GM18907 (cell line): ENCODE results near the gene CERS2.

ENCODE experiments used
- ATAC-seq: cut with Tn5 transposase; IDR thresholded peaks from one replicate; pipeline ENCODE4 v1.9.1; 2021; ENCODE audit warnings: mild to moderate bottlenecking, moderate library complexity; ENCODE audit not compliant: unreplicated experiment

Gene CERS2

DNA sequence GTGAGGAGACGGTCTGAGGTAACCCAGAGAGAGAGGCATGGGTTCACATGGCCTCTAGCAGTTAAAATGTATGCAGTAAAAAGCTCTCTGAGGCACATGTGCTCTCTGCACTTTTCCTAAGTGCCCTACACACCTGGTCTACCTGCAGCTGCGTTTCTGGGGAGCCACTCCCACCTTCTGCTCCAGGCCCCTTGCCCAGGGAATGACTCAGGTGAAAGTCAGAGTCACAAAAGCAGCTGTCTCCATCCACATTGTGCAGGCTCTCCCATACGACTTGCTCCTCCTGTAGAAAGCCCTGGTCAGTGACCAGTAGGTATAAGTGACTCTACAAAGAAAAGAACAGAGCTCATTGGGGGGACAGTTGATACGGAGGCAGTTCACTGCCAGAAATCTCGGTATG lies 23.3 kb upstream of the CERS2 start:
- ATAC-seq: no peak

DNA sequence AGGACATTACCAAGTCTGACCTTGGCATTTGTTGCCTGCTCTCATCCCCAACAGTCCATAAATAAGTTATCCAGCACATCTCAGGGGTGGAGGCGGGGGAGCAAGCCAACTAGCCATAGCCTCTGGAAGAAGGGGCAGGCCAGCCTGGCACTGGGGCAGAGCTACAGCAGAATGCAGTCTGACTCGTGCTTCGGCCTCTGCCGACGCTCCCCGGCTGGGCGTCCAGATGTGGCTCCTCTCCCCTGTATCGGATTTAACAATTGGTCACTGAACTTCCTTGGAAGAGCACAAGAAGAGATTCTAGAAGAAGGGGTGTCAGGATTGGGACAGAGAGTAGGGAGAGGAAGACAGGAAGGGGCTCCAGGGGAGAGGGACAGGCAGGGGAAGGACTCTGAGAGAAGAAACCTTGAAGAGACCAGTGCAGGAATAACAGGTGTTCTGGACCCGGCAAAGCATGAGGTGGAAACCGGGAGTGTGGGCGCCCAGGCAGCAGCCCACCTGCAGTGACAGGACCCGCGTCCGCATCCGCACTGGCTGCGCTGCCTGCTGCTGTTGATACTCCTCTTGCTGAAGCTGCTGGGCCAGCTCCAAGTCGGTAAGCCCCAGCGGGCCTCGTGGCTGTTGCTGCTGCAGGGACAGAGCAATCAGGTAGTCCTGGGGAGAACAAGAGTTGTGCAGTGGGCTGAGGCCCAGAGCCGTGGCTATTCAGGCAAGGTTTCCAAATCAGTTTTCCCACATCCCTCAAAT lies 22.7 kb upstream of the CERS2 start:
- no peak for ATAC-seq

DNA sequence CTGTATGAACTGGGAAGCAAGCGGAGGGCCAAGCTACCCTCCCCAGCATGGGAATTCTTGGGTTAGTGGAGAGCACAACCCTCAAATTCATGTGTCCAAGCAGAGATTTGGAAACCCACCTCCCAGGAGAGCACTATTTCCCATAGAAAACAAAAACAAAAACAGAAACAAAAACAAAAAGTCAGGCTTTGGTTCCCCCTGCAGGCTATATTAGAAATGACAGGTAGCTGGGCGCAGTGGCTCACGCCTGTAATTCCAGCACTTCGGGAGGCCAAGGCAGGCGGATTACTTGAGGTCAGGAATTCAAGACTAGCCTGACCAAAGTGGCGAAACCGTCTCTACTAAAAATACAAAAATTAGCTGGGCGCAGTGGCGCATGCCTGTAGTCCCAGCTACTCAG lies 21.3 kb upstream of the CERS2 start:
- no peak for ATAC-seq

DNA sequence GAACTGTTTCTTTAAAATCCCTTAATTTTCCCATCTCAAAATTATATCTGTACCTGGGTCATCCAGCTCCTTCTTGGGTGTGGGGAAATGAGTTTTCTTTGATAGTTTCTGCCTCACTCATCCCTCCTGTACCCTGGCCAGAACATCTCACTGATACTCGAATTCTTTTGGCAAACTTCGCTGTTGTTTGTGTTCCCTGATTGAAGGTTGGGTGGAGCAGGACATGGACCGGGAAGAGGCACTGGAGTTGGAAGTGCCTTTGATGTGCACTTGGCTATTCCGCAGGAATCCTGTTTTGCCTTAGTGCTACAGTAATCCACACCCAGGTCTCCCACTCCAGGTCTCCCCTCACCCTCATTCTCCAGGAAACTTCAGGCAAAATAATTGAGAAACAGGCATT lies 20.8 kb upstream of the CERS2 start:
- ATAC-seq: no peak

DNA sequence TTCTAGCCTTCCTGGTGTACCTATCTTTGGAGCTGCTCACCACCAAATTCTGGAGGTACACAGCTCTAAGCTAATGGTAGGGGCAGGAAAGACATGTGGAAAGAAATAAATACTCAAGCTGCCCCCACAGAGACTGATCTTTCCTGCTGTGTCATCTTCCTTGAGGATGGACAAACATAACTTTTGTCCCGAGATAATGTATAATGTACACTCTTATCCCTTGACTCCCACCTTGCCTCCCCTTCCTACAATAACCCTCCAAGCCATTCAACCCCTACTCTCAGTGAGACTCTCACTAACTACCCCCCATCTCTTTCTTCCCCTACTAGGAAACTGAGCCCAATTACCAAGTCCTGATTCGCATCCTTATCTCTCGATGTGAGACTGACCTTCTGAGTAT lies 19.6 kb upstream of the CERS2 start:
- ATAC-seq: no peak

DNA sequence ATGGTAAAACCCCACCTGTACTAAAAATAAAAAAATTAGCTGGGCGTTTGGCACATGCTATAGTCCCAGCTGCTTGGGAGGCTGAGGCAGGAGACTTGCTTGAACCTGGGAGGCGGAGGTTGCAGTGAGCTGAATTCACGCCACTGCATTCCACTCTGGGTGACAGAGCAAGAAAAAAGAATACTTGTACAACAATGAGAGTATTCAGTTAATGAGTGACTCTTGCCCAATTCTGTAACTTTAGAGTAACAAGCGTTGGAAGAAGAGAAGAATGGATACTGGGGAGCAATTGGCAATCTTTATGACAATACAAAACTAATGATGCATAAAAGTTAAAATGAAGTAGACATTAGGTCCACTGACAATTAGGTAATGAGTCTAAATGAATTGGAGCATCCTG lies 18.0 kb upstream of the CERS2 start:
- ATAC-seq: no peak

DNA sequence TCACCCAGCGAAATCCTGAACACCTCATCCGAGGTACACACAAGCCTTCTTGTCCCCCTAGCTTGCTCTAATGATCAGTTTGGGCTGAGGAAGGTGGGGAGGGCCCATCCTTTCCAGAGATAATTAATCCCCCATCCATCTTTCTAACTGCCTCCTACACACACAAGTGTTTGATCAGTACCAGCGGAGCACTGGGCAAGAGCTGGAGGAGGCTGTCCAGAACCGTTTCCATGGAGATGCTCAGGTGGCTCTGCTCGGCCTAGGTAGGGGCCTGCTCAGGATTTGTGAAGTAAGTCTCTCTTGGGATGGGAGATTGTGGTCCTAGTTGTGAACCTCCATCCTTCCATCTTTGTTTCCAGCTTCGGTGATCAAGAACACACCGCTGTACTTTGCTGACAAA lies 13.3 kb upstream of the CERS2 start:
- no peak for ATAC-seq

DNA sequence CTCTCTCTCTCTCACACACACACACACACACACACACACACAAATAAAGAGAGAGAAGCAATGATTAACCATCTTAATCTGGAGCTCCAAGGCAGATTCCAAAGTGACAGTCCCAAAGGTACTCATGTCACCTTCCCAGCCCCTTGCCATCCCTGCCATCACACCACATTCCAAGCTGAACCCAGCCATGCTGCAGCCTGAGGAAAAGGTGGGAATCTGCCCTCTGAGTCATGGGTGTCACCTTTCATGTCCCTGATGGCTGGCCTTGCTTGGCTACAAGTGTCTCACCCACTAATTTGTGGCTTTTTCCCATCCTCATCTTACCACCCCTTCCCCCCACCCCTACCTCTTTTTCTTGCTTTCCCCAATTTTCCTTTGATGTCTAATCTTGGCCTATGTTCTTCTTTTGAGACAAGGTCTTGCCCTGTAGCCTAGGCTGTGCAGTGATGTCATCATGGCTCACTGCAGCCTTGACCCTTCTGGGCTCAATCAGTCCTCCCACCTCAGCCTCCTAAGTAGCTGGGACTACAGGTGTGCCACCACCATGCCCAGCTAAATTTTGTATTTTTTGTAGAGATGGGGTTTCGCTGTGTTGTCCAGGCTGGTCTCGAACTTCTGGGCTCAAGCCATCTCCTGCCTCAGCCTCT lies 10.7 kb upstream of the CERS2 start:
- no peak for ATAC-seq

DNA sequence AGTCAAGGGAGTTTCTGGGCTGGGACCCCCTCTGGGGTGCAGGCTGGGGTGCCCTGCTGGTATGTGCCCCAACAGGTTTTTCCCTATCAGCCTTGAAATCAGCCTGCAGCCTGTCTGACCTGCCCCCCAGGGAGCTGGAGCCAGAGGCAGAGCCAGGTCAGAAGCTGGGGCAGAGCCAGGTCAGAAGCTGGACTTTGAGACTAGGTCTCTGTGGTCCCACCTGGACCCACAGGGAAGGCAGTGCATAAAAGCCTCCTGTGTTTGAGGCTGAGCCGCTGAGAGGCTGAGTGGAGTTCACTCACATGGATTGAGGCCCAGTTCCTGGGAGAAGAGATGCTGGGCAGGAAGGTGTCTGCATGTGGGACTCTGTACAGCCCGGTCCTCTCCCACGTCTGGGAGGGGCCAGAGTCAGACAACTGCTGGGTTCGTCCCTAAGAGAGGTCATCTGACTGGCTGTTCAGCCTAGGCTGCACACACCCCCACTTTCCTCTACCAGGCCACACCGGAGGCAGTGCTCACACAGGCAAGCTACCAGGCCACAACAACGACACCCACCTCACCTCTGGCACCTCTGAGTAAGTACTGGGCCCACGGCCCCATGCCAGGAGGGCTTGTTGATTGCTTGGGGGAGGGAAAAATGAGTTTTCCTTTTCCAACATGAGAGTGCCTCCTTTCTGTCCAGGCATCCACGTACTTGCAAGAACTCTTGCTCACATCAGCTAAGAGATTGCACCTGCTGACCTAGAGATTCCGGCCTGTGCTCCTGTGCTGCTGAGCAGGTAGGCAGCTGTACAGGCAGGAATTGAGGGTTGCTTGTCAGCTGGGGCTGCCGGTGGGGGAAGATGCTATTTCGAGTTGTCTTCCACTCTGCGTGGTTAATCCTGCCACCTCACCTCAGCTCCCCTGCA lies 7.4 kb upstream of the CERS2 start, which contains the start of gene ANXA9:
ANXA9 (plus strand) TSS at position 488 of the 908 bp plus-strand sequence. CDS start 814 bp downstream, outside the sequence.
- ATAC-seq: no peak

DNA sequence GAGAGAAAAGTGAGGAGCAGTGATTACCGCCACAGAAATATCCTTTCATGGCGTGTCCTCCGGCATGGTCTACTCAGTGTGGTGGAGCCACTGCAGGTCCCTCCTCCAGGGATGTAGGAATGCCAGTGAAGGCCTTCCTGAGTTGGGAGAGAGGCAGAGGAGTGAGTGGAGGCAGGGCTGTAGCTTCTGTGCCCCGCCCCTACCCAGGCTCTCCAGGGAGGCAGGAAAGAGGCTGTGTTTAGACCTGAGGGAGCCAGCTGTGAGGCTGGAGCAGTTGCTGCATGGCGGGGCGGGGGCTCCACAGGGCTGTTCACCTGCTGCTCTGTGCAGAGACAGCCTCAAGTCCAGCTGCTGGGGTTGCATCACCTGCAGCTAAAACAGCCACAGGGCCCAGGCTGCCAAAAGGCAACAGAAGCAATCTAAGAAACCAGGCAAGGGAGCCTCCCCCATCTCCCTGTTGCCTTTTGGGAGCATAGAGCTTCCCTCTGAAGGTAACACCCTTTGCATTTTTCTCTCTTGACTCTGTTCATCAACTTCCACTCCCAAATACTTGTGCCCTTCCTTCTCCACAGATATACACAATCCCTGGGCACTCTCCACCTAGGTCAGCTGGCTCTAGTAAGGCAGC lies 6.7 kb upstream of the CERS2 start:
- ATAC-seq: no peak

DNA sequence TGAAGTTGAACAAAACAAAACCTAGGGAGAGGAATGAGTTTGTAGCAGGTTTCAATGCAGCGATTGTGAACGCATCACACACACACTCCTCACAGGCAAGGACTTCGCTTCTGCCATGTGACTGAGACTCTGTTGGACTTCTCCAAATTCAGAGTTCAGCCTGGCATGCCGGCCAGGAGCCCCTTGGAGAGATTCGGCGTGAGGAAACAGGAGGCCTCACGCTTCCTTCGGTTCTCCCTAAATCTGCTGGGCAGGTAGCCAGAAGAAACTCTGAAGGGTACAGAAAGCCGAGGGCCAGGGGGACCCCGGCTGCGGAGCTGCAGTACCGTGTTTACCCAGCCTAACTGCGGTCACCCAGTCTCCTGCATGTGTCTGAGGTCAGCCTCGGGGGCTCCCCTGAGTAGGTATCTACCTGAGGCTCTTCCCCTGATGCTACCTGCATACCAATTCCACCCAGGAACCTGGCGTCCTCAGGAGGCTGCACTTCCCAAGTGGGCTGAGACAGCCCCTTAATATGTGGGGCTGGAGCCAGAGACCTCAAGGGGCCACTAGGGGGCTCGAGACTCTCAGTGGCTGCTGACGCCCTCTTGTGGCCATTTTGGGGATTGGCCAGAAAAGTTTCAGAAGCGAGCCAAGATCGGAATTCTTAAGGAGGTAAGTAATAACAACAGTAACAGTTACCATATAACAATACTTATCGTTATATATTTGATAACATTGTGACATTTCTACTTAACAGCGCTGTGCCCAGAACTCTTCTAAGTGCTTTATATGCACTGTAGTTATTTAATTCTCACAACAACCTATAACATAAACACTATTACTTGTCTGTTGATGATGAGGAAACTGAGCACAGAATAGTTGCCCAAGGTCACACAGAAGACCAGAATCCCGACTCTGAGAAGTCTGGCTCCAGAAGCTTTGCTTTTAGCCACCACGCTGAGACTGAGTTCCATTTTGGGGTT lies 4.7 kb upstream of the CERS2 start:
- ATAC-seq: peak; percentile 51

DNA sequence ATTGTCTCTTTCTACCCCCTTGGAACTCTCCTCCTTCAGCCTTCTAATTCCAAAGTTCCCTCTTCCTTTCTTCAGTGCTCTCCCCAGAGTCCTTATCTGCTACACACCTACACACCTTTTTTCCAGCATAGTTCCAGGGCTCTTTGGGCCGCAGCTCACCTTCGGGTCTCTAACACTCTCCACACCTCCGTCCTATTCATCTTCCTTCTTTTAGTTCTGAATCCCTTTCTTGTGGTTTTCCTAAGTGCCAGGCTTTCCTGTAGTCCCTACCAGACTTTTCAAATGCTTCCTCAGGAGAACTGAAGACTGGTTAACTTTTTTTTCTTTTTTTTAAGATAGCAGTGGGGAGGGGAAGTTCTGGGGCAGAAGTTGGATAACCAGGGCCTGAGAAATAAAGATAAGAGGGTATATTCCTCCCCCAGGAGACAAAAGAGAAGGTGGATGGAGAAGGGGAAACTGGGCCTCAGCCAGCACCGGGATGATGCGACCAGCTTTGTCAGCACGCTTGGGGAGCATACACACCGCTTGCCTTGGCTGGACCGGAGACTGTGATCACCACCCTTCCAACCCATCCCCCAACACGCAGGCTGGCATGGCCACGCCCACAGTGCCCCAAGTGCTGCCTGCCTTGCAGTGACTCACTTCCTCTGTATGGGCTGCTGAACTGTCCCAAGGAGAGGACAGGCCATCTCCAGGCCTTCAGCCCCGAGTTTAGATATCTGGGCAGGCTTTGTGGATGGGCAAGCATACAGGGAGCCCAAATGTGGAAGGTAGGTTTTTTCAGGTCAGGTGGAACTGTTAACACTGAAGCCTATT lies 2.5 kb upstream of the CERS2 start:
- ATAC-seq: no peak

DNA sequence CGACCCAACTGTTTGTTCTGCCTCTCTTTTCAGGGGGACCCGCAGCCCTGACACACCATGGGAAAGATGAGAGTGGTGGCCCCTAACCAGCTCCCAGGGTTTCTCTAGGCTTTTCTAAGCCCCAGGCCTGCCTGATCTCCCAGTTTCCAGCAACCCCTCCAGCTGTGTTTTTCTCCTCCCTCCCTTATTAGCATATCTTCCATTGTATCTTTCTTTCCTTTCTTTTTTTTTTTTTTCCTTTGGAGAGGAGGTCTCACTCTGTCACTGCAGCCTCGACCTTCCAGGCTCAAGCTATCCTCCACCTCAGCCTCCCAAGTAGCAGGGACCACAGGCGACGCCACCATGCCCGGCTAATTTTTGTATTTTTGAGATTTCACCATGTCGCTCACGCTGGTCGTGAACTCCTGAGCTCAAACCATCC lies 1.8 kb upstream of the CERS2 start:
- no peak for ATAC-seq

DNA sequence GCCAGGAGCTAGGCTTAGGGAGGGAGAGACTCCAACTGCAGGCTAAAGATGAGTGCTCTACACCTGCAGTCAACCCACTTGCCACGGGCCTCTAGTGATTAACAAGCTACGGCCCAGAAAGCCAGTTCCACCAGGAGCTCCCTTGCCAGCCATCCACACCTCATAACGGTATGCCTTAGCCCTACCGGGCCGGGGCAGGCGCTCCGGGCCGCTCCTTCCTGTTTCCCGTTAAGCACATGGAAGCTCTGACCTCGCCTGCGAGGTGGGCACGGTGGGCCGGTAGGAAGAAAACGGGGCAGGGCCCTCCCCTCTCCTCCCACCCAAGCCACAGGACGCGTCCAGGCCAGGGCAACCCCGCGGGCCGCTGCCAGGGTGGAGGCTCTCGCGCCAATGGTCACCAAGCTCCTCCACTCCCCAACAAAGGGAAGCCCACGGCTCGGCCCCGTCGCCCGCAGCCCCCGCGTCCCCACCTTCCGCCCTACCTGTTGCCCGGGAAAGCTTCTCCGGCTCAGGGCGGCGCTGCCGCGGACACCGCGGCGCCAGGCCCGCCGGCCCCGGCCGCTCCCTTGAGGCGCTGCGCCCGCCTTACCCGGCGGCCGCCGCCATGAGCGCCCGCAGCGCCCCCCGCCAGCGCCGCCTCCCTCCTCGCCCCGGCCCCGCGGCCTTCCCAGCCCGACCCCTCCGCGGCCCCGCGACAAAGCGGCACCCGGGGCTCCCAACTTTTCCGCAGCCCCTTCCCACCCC lies 627 bp downstream of the CERS2 start:
- peak; percentile 46 for ATAC-seq

DNA sequence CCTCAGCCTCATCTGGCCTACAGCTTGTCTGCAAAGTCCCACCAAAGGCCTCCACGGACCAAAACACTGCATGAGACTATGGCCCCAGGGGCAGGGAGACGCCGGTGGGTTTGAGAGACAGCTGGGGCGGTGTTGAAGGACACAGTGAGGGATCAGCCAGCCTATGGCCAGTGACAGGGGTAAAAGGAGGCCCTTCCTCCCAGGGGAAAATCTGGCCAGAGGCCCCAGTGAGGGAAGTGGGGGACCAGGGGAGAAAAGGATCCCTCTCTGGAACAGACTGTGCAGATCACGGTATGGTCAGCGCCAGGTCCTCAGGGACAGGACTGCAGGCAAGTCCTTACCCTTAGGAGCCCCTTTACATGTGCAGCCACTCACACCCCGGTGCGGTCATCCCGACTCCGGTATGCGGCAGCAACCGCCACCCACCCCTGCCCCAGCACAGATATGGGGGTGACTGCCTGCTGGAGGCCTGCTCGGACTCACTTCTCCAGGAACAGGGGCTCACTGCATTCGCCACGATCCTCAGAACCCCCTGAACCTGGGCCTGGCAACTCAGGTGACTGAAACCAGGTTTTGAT lies 1.3 kb downstream of the CERS2 start:
- no peak for ATAC-seq

DNA sequence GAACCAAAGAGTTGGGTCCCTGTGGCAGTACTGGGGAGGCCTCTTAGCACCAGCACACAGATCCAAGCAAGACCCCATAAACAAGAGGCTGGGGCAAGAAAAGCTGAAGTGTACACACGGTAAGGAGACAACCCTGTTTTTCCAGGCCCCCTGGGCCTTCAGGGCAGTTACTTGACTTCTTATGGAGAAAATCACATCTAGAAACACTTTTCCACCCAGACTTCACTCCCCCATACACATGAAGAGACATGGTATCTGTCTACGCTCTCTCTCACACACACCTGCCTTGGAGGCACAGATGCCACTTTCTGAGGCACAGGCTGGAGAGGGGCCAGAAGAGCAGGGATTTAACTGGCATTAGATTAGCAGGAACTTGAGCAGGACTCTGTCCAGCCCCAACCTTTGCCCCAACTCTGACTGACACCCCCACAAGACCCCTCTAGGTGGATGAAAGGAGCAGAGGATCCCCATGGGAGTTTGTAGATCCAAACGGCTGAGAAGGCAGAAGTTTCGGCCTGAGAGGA lies 2.2 kb downstream of the CERS2 start:
- ATAC-seq: no peak

DNA sequence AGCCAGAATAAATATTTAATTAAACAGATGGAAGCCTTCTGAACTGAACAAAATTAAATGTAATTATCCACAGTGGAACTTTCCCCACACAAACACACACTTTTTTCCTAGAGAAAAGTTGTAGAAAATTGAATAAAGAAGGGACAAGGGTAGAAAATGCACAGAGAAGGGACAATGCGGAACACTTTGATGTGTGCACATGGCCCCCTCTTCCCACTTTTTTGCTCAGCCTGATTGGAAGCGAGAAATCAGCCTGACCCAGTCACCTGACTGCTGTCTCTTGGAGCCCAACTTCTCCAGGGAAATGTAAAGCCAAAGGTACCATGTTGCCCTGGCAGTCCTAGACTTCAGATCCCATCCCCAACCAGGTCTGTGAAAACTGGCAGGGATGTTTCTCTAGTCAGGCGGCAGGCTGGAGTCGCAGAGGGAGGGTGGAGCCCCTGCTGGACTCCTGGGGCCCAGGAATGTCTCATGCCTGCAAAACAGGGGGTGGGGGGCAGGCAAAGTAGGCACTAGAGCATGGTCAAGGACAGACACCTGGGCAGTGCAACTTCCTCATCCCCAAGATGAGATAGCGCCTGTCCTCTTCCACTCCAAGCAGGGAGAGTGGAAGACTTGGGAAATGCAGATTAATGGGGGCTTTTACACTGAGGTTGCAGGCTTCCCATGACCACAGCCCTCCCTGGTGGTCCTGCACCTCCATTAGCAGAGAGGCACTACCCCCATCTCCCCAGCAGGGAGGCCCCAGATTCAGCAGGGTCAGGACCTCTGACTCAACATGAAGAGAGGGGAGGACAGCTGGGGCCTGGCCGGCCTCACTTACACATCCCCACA lies 2.8 kb downstream of the CERS2 start:
- ATAC-seq: no peak
